H1 (cell line): ENCODE data around the gene SPOP. TPM values are rescaled to one million over a fixed set of nuclear protein-coding genes. Genes with fewer than 3 reads are reported as not detected.

ENCODE experiments used
- CTCF ChIA-PET: fragments of 300-600 bp; sonication (Branson Sonifier 250); formaldehyde crosslinking; loops from one replicate; lab custom pipeline; 2021; ENCODE audit not compliant: partially characterized antibody; lab: Charles Lee
- POLR2A ChIA-PET: fragments of 300-600 bp; sonication (Branson Sonifier 250); formaldehyde crosslinking; loops from one replicate; lab custom pipeline; 2021; ENCODE audit warnings: inconsistent platforms; ENCODE audit not compliant: partially characterized antibody; lab: Charles Lee
- DNase-seq, 2 experiments: peaks; one replicate each; pipeline versions ENCODE4 v3.0.0 to v3.0.0-alpha.2; 2010 to 2022; ENCODE audit warnings: low spot score in 2 of 2, low read depth in 1 of 2, mixed read lengths in 1 of 2
- FAIRE-seq: peaks from 2 replicates; lab custom pipeline; 2011; peaks lifted over from hg19 to GRCh38; lab: Jason Lieb, UNC
- H2AFZ ChIP-seq: 2 replicates; pipeline ENCODE4 v1.8.1; 2012; ENCODE audit warnings: low read length, inconsistent platforms
- H2AK5ac ChIP-seq: 2 replicates; pipeline ENCODE4 v1.6.1; 2013; ENCODE audit warnings: low read depth, low read length
- H2BK120ac ChIP-seq: replicated peaks from 2 replicates; pipeline ENCODE3; 2013; ENCODE audit warnings: low read depth, low read length, inconsistent platforms
- H2BK12ac ChIP-seq: 2 replicates; pipeline ENCODE4 v1.6.1; 2013; ENCODE audit warnings: low read depth, low read length
- H2BK15ac ChIP-seq: 2 replicates; pipeline ENCODE4 v1.6.1; 2013; ENCODE audit warnings: low read length
- H2BK20ac ChIP-seq: 2 replicates; pipeline ENCODE4 v1.6.1; 2013; ENCODE audit warnings: low read length
- H2BK5ac ChIP-seq: 2 replicates; pipeline ENCODE4 v1.6.1; 2013; ENCODE audit warnings: low read depth, low read length
- H3K14ac ChIP-seq: 2 replicates; pipeline ENCODE4 v1.6.1; 2013; ENCODE audit warnings: inconsistent platforms; ENCODE audit not compliant: insufficient read length
- H3K18ac ChIP-seq: 2 replicates; pipeline ENCODE4 v1.6.1; 2013; ENCODE audit warnings: low read length; ENCODE audit errors: extremely low read depth
- H3K23ac ChIP-seq: 2 replicates; pipeline ENCODE4 v1.6.1; 2013; ENCODE audit warnings: inconsistent platforms; ENCODE audit not compliant: insufficient read length
- H3K23me2 ChIP-seq: 2 replicates; pipeline ENCODE4 v1.6.1; 2013; ENCODE audit warnings: low read depth, low read length
- H3K27ac ChIP-seq: 2 replicates; pipeline ENCODE4 v1.6.1; 2011; ENCODE audit warnings: low read depth, low read length, inconsistent platforms
- H3K27me3 ChIP-seq, 4 experiments: replicated peaks in 1 of 4; 1 replicate in 1 of 4; 2 replicates in 3 of 4; pipeline versions ENCODE4 v1.6.1 to v1.8.1; 2011 to 2013; ENCODE audit warnings: low read length in 3 of 4, mild to moderate bottlenecking in 3 of 4, inconsistent platforms in 2 of 4, mixed read lengths in 2 of 4, moderate library complexity in 1 of 4; ENCODE audit not compliant: control insufficient read depth in 3 of 4, insufficient read depth in 3 of 4; ENCODE audit errors: extremely low read depth in 1 of 4
- H3K36me3 ChIP-seq, 4 experiments: 2 replicates each; pipeline versions ENCODE4 v1.6.1 to v1.8.1; 2011 to 2013; ENCODE audit warnings: mild to moderate bottlenecking in 4 of 4, low read length in 3 of 4, moderate library complexity in 2 of 4, control low read depth in 1 of 4, inconsistent platforms in 1 of 4; ENCODE audit not compliant: insufficient read depth in 4 of 4, control insufficient read depth in 2 of 4
- H3K4ac ChIP-seq: replicated peaks from 2 replicates; pipeline ENCODE3; 2013; ENCODE audit warnings: low read length, low read depth, mixed read lengths, inconsistent platforms; ENCODE audit not compliant: insufficient read length
- H3K4me1 ChIP-seq, 4 experiments: replicated peaks in 1 of 4; 1 replicate in 1 of 4; 2 replicates in 3 of 4; pipeline versions ENCODE4 v1.6.1 to v1.8.1; 2011 to 2013; ENCODE audit warnings: low read length in 3 of 4, inconsistent platforms in 2 of 4, mixed read lengths in 1 of 4; ENCODE audit not compliant: insufficient read depth in 4 of 4, control insufficient read depth in 3 of 4
- H3K4me2 ChIP-seq, 2 experiments: 2 replicates each; pipeline versions ENCODE4 v1.6.1 to v1.8.1; 2011 to 2013; ENCODE audit warnings: low read depth in 2 of 2, low read length in 2 of 2, control low read depth in 1 of 2, inconsistent platforms in 1 of 2, mild to moderate bottlenecking in 1 of 2; ENCODE audit not compliant: insufficient read depth in 1 of 2
- H3K4me3 ChIP-seq, 4 experiments: fragments of 200-600, 300-600 bp in 1 of 4; sonication (generic), shearing (Covaris generic), sonication (Bioruptor Twin) in 1 of 4; 2 replicates each; pipeline versions ENCODE4 v1.5.1 to v1.8.1; 2011 to 2016; ENCODE audit warnings: low read length in 4 of 4, low read depth in 3 of 4, control low read depth in 2 of 4, inconsistent platforms in 2 of 4, mild to moderate bottlenecking in 2 of 4, mixed read lengths in 1 of 4, moderate library complexity in 1 of 4; ENCODE audit not compliant: insufficient read depth in 2 of 4; ENCODE audit errors: extremely low read depth in 1 of 4
- H3K56ac ChIP-seq: replicated peaks from 2 replicates; pipeline ENCODE3; 2013; ENCODE audit warnings: low read depth, mild to moderate bottlenecking, mixed read lengths, low read length, inconsistent platforms; ENCODE audit not compliant: insufficient read length
- H3K79me1 ChIP-seq: 2 replicates; pipeline ENCODE4 v1.6.1; 2013; ENCODE audit warnings: low read depth, low read length, control low read depth
- H3K79me2 ChIP-seq, 2 experiments: 2 replicates each; pipeline versions ENCODE4 v1.6.1 to v1.8.1; 2012 to 2013; ENCODE audit warnings: low read length in 2 of 2, mild to moderate bottlenecking in 2 of 2, inconsistent platforms in 1 of 2; ENCODE audit not compliant: insufficient read depth in 2 of 2, control insufficient read depth in 1 of 2
- H3K9ac ChIP-seq, 4 experiments: replicated peaks in 1 of 4; 1 replicate in 1 of 4; 2 replicates in 3 of 4; pipeline versions ENCODE4 v1.6.1 to v1.8.1; 2011 to 2013; ENCODE audit warnings: low read depth in 3 of 4, low read length in 3 of 4, control low read depth in 2 of 4, mild to moderate bottlenecking in 2 of 4, moderate library complexity in 2 of 4, inconsistent platforms in 1 of 4; ENCODE audit errors: extremely low read depth in 1 of 4
- H3K9me3 ChIP-seq, 2 experiments: 2 replicates each; pipeline versions ENCODE4 v1.6.1 to v1.8.1; 2012 to 2013; ENCODE audit warnings: mild to moderate bottlenecking in 2 of 2, moderate library complexity in 2 of 2, control low read depth in 1 of 2, inconsistent platforms in 1 of 2, low read depth in 1 of 2, low read length in 1 of 2, mixed read lengths in 1 of 2; ENCODE audit not compliant: insufficient read depth in 2 of 2
- H4K20me1 ChIP-seq, 2 experiments: replicated peaks in 1 of 2; 2 replicates each; pipeline versions ENCODE3 to v1.8.1; 2011 to 2013; ENCODE audit warnings: inconsistent platforms in 2 of 2, low read length in 2 of 2, mild to moderate bottlenecking in 1 of 2; ENCODE audit not compliant: insufficient read depth in 2 of 2, control insufficient read depth in 1 of 2
- H4K5ac ChIP-seq: 2 replicates; pipeline ENCODE4 v1.6.1; 2013; ENCODE audit warnings: low read length, low read depth, mixed read lengths, inconsistent platforms; ENCODE audit not compliant: insufficient read length
- H4K8ac ChIP-seq: 2 replicates; pipeline ENCODE4 v1.8.0; 2013; ENCODE audit warnings: mild to moderate bottlenecking, moderate library complexity, low read length, inconsistent platforms; ENCODE audit not compliant: insufficient read depth; ENCODE audit errors: extremely low read depth
- H4K91ac ChIP-seq: replicated peaks from 2 replicates; pipeline ENCODE3; 2013; ENCODE audit warnings: low read length, mixed read lengths, inconsistent platforms; ENCODE audit not compliant: insufficient read length
- CHD1 ChIP-seq: IDR thresholded peaks from 2 replicates; pipeline ENCODE4 v1.6.1; 2012; ENCODE audit warnings: low read depth, low read length, improper control_type of control experiment
- HDAC2 ChIP-seq, 2 experiments: fragments of 300-600 bp in 1 of 2; sonication (generic) in 1 of 2; IDR thresholded peaks; 2 replicates each; pipeline ENCODE4 v1.6.1; 2011 to 2012; ENCODE audit warnings: low read depth in 2 of 2, low read length in 2 of 2, mild to moderate bottlenecking in 2 of 2, moderate library complexity in 2 of 2, borderline replicate concordance in 1 of 2, inconsistent platforms in 1 of 2
- JUND ChIP-seq: IDR thresholded peaks from 2 replicates; pipeline ENCODE4 v1.6.1; 2011; ENCODE audit warnings: mild to moderate bottlenecking, improper control_type of control experiment, low read length
- SRF ChIP-seq: IDR thresholded peaks from 2 replicates; pipeline ENCODE4 v1.6.1; 2011; ENCODE audit warnings: mild to moderate bottlenecking, low read depth, low read length, moderate library complexity
- WGBS, 2 experiments: shearing (Covaris generic) in 1 of 2; methylation state at CpG; one replicate each; pipeline versions ENCODE4 v1.1.6 to v1.1.7; 2013 to 2015; ENCODE audit warnings: low lambda C conversion rate in 2 of 2, mixed read lengths in 2 of 2, inconsistent platforms in 1 of 2, low coverage in 1 of 2, missing lambda C conversion rate in 1 of 2; ENCODE audit not compliant: insufficient replicate concordance in 2 of 2, insufficient coverage in 1 of 2, insufficient read length in 1 of 2; ENCODE audit errors: extremely low coverage in 1 of 2, missing lambda C conversion rate in 1 of 2; 5-methylcytosine and 5-hydroxymethylcytosine counted together
- polyA plus RNA-seq, 7 experiments: library from polyadenylated mRNA; depleted of rRNA in 3 of 7; stranded (reverse) in 5 of 7; unstranded in 2 of 7; fragments of >200 nt in 5 of 7; fragments of 200-250 nt in 2 of 7; gene quantifications; 1 replicate in 5 of 7; 2 replicates in 1 of 7; 4 replicates in 1 of 7; pipeline versions ENCODE4 v1.2.1 to v1.2.3, GENCODE V29; 2011 to 2013; ENCODE audit warnings: missing spikeins in 2 of 7, mixed read lengths in 2 of 7
- total RNA-seq: library from RNA; stranded (reverse); fragmentation: NEBNext Ultra II Directional; extraction: Animal tissue kit (Norgen Biotek cat#: 25700); gene quantifications from 2 replicates; pipeline ENCODE4 v1.2.1, GENCODE V29; 2021

The SPOP gene
- total and polyA plus RNA-seq, 2 of the 8 experiments (the other 6 are each of a cell fraction or from before 2014, with no cell fraction given): 13.3 to 25.6 TPM

DNA sequence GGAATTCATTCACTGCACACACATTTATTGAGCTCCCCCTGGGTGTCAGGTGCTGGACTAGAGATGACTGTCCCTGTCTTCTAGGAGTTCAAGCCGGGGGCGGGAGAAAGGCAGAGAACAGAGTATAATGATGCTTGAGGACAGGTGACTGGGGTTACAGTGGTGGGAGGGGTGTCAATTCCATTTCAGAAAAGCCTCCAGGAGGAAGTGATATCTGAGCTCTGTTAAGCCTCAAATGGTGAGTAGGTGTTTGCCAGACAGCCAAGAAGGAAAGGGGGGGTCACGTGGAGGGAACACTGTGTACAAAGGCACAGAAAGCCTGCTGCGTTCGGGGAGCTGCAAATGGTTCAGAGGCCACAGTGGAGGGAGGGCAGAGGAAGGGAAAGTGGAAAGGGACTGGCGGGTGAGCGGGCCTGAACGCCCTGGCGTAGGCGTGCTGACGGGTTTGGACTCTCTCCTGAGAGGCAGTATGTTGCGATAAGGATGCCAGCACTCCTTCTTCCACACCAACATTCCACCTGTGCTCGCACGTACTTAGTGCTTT lies 111.9 kb downstream of the SPOP start:
- no peak overlapping the region for H3K4ac ChIP-seq
- no peak overlapping the region for H4K5ac ChIP-seq
- no peak overlapping the region for H3K14ac ChIP-seq
- no peak overlapping the region for H2BK12ac ChIP-seq
- no peak for FAIRE-seq
- H2BK120ac ChIP-seq: no peak overlapping the region
- WGBS, 2 experiments: 74% methylated on average over 14 of the region's 14 CpGs; no CpG with 5 or more reads in 1 of the 2 experiments
- ChIA-PET CTCF (interaction anchor here (0.6 to 10.3 kb wide), 11 partner anchors 8 to 432 kb away, joined by 3 to 310 read pairs (median 12); partner anchors contain the start of genes NXPH3 and SLC35B1), POLR2A (interaction anchor here (1.1 to 1.6 kb wide), 2 partner anchors 10 to 138 kb away, joined by 3 to 4 read pairs; no protein-coding TSS in a partner anchor)
- no peaks in the 10 kb centered on the region; the same call in 1 of the 2 replicates for H3K23me2 ChIP-seq
- H2BK20ac ChIP-seq: no peak overlapping the region
- no peaks in the 10 kb centered on the region for H4K20me1 ChIP-seq
- H3K9ac ChIP-seq: no peak overlapping the region
- H3K56ac ChIP-seq: no peak overlapping the region
- no peak overlapping the region for H3K27ac ChIP-seq
- H3K4me1 ChIP-seq: peaks cover 0 to 9% (median 2%) of the 10 kb centered on the region in 4 experiments; a peak in 3 of 7 replicates
- DNase-seq: no peak
- no peak overlapping the region for H4K91ac ChIP-seq
- H3K79me2 ChIP-seq: no peaks in the 10 kb centered on the region
- no peaks in the 10 kb centered on the region for H3K79me1 ChIP-seq
- no peak overlapping the region for H3K4me3 ChIP-seq
- peak overlapping the region; percentile 51; the same call in 1 of the 2 replicates for H2AFZ ChIP-seq
- no peak overlapping the region for H2BK5ac ChIP-seq
- no peak overlapping the region for H2AK5ac ChIP-seq
- no peaks in the 10 kb centered on the region for H3K36me3 ChIP-seq
- peaks cover 0 to 3% (median 1%) of the 10 kb centered on the region in 4 experiments; a peak in 3 of 7 replicates for H3K27me3 ChIP-seq
- no peak overlapping the region for H3K18ac ChIP-seq
- no peak overlapping the region for H3K4me2 ChIP-seq
- TF ChIP-seq CHD1 (no peak), JUND (no peak), HDAC2 (IDR thresholded peaks at IDR 0.05; ENCODE audit: borderline replicate concordance in 1 of 2, low read depth in 2 of 2, low read length in 2 of 2) (no peak), SRF (no peak)
- no peak overlapping the region for H4K8ac ChIP-seq
- no peak overlapping the region for H2BK15ac ChIP-seq
- H3K23ac ChIP-seq: no peak overlapping the region
- no peaks in the 10 kb centered on the region for H3K9me3 ChIP-seq
